H1 (cell line): ENCODE data around the gene POMT2. TPM values are rescaled to one million over a fixed set of nuclear protein-coding genes. Genes with fewer than 3 reads are reported as not detected.

Experiments
- CTCF ChIA-PET: fragments of 300-600 bp; sonication (Branson Sonifier 250); formaldehyde crosslinking; loops from one replicate; lab custom pipeline; 2021; ENCODE audit not compliant: partially characterized antibody; lab: Charles Lee
- POLR2A ChIA-PET: fragments of 300-600 bp; sonication (Branson Sonifier 250); formaldehyde crosslinking; loops from one replicate; lab custom pipeline; 2021; ENCODE audit warnings: inconsistent platforms; ENCODE audit not compliant: partially characterized antibody; lab: Charles Lee
- DNase-seq, 2 experiments: peaks; one replicate each; pipeline versions ENCODE4 v3.0.0 to v3.0.0-alpha.2; 2010 to 2022; ENCODE audit warnings: low spot score in 2 of 2, low read depth in 1 of 2, mixed read lengths in 1 of 2
- FAIRE-seq: peaks from 2 replicates; lab custom pipeline; 2011; peaks lifted over from hg19 to GRCh38; lab: Jason Lieb, UNC
- H2AFZ ChIP-seq: 2 replicates; pipeline ENCODE4 v1.8.1; 2012; ENCODE audit warnings: low read length, inconsistent platforms
- H2AK5ac ChIP-seq: 2 replicates; pipeline ENCODE4 v1.6.1; 2013; ENCODE audit warnings: low read depth, low read length
- H2BK120ac ChIP-seq: replicated peaks from 2 replicates; pipeline ENCODE3; 2013; ENCODE audit warnings: low read depth, low read length, inconsistent platforms
- H2BK12ac ChIP-seq: 2 replicates; pipeline ENCODE4 v1.6.1; 2013; ENCODE audit warnings: low read depth, low read length
- H2BK15ac ChIP-seq: 2 replicates; pipeline ENCODE4 v1.6.1; 2013; ENCODE audit warnings: low read length
- H2BK20ac ChIP-seq: 2 replicates; pipeline ENCODE4 v1.6.1; 2013; ENCODE audit warnings: low read length
- H2BK5ac ChIP-seq: 2 replicates; pipeline ENCODE4 v1.6.1; 2013; ENCODE audit warnings: low read depth, low read length
- H3K14ac ChIP-seq: 2 replicates; pipeline ENCODE4 v1.6.1; 2013; ENCODE audit warnings: inconsistent platforms; ENCODE audit not compliant: insufficient read length
- H3K18ac ChIP-seq: 2 replicates; pipeline ENCODE4 v1.6.1; 2013; ENCODE audit warnings: low read length; ENCODE audit errors: extremely low read depth
- H3K23ac ChIP-seq: 2 replicates; pipeline ENCODE4 v1.6.1; 2013; ENCODE audit warnings: inconsistent platforms; ENCODE audit not compliant: insufficient read length
- H3K23me2 ChIP-seq: 2 replicates; pipeline ENCODE4 v1.6.1; 2013; ENCODE audit warnings: low read depth, low read length
- H3K27ac ChIP-seq: 2 replicates; pipeline ENCODE4 v1.6.1; 2011; ENCODE audit warnings: low read depth, low read length, inconsistent platforms
- H3K27me3 ChIP-seq, 4 experiments: replicated peaks in 1 of 4; 1 replicate in 1 of 4; 2 replicates in 3 of 4; pipeline versions ENCODE4 v1.6.1 to v1.8.1; 2011 to 2013; ENCODE audit warnings: low read length in 3 of 4, mild to moderate bottlenecking in 3 of 4, inconsistent platforms in 2 of 4, mixed read lengths in 2 of 4, moderate library complexity in 1 of 4; ENCODE audit not compliant: control insufficient read depth in 3 of 4, insufficient read depth in 3 of 4; ENCODE audit errors: extremely low read depth in 1 of 4
- H3K36me3 ChIP-seq, 4 experiments: 2 replicates each; pipeline versions ENCODE4 v1.6.1 to v1.8.1; 2011 to 2013; ENCODE audit warnings: mild to moderate bottlenecking in 4 of 4, low read length in 3 of 4, moderate library complexity in 2 of 4, control low read depth in 1 of 4, inconsistent platforms in 1 of 4; ENCODE audit not compliant: insufficient read depth in 4 of 4, control insufficient read depth in 2 of 4
- H3K4ac ChIP-seq: replicated peaks from 2 replicates; pipeline ENCODE3; 2013; ENCODE audit warnings: low read length, low read depth, mixed read lengths, inconsistent platforms; ENCODE audit not compliant: insufficient read length
- H3K4me1 ChIP-seq, 4 experiments: replicated peaks in 1 of 4; 1 replicate in 1 of 4; 2 replicates in 3 of 4; pipeline versions ENCODE4 v1.6.1 to v1.8.1; 2011 to 2013; ENCODE audit warnings: low read length in 3 of 4, inconsistent platforms in 2 of 4, mixed read lengths in 1 of 4; ENCODE audit not compliant: insufficient read depth in 4 of 4, control insufficient read depth in 3 of 4
- H3K4me2 ChIP-seq, 2 experiments: 2 replicates each; pipeline versions ENCODE4 v1.6.1 to v1.8.1; 2011 to 2013; ENCODE audit warnings: low read depth in 2 of 2, low read length in 2 of 2, control low read depth in 1 of 2, inconsistent platforms in 1 of 2, mild to moderate bottlenecking in 1 of 2; ENCODE audit not compliant: insufficient read depth in 1 of 2
- H3K4me3 ChIP-seq, 4 experiments: fragments of 200-600, 300-600 bp in 1 of 4; sonication (generic), shearing (Covaris generic), sonication (Bioruptor Twin) in 1 of 4; 2 replicates each; pipeline versions ENCODE4 v1.5.1 to v1.8.1; 2011 to 2016; ENCODE audit warnings: low read length in 4 of 4, low read depth in 3 of 4, control low read depth in 2 of 4, inconsistent platforms in 2 of 4, mild to moderate bottlenecking in 2 of 4, mixed read lengths in 1 of 4, moderate library complexity in 1 of 4; ENCODE audit not compliant: insufficient read depth in 2 of 4; ENCODE audit errors: extremely low read depth in 1 of 4
- H3K56ac ChIP-seq: replicated peaks from 2 replicates; pipeline ENCODE3; 2013; ENCODE audit warnings: low read depth, mild to moderate bottlenecking, mixed read lengths, low read length, inconsistent platforms; ENCODE audit not compliant: insufficient read length
- H3K79me1 ChIP-seq: 2 replicates; pipeline ENCODE4 v1.6.1; 2013; ENCODE audit warnings: low read depth, low read length, control low read depth
- H3K79me2 ChIP-seq, 2 experiments: 2 replicates each; pipeline versions ENCODE4 v1.6.1 to v1.8.1; 2012 to 2013; ENCODE audit warnings: low read length in 2 of 2, mild to moderate bottlenecking in 2 of 2, inconsistent platforms in 1 of 2; ENCODE audit not compliant: insufficient read depth in 2 of 2, control insufficient read depth in 1 of 2
- H3K9ac ChIP-seq, 4 experiments: replicated peaks in 1 of 4; 1 replicate in 1 of 4; 2 replicates in 3 of 4; pipeline versions ENCODE4 v1.6.1 to v1.8.1; 2011 to 2013; ENCODE audit warnings: low read depth in 3 of 4, low read length in 3 of 4, control low read depth in 2 of 4, mild to moderate bottlenecking in 2 of 4, moderate library complexity in 2 of 4, inconsistent platforms in 1 of 4; ENCODE audit errors: extremely low read depth in 1 of 4
- H3K9me3 ChIP-seq, 2 experiments: 2 replicates each; pipeline versions ENCODE4 v1.6.1 to v1.8.1; 2012 to 2013; ENCODE audit warnings: mild to moderate bottlenecking in 2 of 2, moderate library complexity in 2 of 2, control low read depth in 1 of 2, inconsistent platforms in 1 of 2, low read depth in 1 of 2, low read length in 1 of 2, mixed read lengths in 1 of 2; ENCODE audit not compliant: insufficient read depth in 2 of 2
- H4K20me1 ChIP-seq, 2 experiments: replicated peaks in 1 of 2; 2 replicates each; pipeline versions ENCODE3 to v1.8.1; 2011 to 2013; ENCODE audit warnings: inconsistent platforms in 2 of 2, low read length in 2 of 2, mild to moderate bottlenecking in 1 of 2; ENCODE audit not compliant: insufficient read depth in 2 of 2, control insufficient read depth in 1 of 2
- H4K5ac ChIP-seq: 2 replicates; pipeline ENCODE4 v1.6.1; 2013; ENCODE audit warnings: low read length, low read depth, mixed read lengths, inconsistent platforms; ENCODE audit not compliant: insufficient read length
- H4K8ac ChIP-seq: 2 replicates; pipeline ENCODE4 v1.8.0; 2013; ENCODE audit warnings: mild to moderate bottlenecking, moderate library complexity, low read length, inconsistent platforms; ENCODE audit not compliant: insufficient read depth; ENCODE audit errors: extremely low read depth
- H4K91ac ChIP-seq: replicated peaks from 2 replicates; pipeline ENCODE3; 2013; ENCODE audit warnings: low read length, mixed read lengths, inconsistent platforms; ENCODE audit not compliant: insufficient read length
- ASH2L ChIP-seq: fragments of 200-600, 300-600 bp; sonication (generic); IDR thresholded peaks from one replicate; pipeline ENCODE4 v1.7.1; 2017; ENCODE audit warnings: low read length
- RAD21 ChIP-seq, 2 experiments: IDR thresholded peaks in 1 of 2; conservative IDR thresholded peaks in 1 of 2; 2 replicates each; pipeline ENCODE4 v1.6.1; 2011; ENCODE audit warnings: low read depth in 2 of 2, low read length in 2 of 2, improper control_type of control experiment in 1 of 2, inconsistent platforms in 1 of 2, mild to moderate bottlenecking in 1 of 2, moderate library complexity in 1 of 2
- SAP30 ChIP-seq: fragments of 300-600 bp; sonication (generic); IDR thresholded peaks from 2 replicates; pipeline ENCODE4 v1.7.1; 2012; ENCODE audit warnings: low read length, moderate library complexity, mild to moderate bottlenecking, inconsistent platforms; ENCODE audit not compliant: insufficient read depth, insufficient replicate concordance
- SIN3A ChIP-seq, 2 experiments: IDR thresholded peaks in 1 of 2; conservative IDR thresholded peaks in 1 of 2; 2 replicates each; pipeline ENCODE4 v1.6.1; 2011 to 2012; ENCODE audit warnings: low read length in 2 of 2, improper control_type of control experiment in 1 of 2, low read depth in 1 of 2, mild to moderate bottlenecking in 1 of 2
- WGBS, 2 experiments: shearing (Covaris generic) in 1 of 2; methylation state at CpG; one replicate each; pipeline versions ENCODE4 v1.1.6 to v1.1.7; 2013 to 2015; ENCODE audit warnings: low lambda C conversion rate in 2 of 2, mixed read lengths in 2 of 2, inconsistent platforms in 1 of 2, low coverage in 1 of 2, missing lambda C conversion rate in 1 of 2; ENCODE audit not compliant: insufficient replicate concordance in 2 of 2, insufficient coverage in 1 of 2, insufficient read length in 1 of 2; ENCODE audit errors: extremely low coverage in 1 of 2, missing lambda C conversion rate in 1 of 2; 5-methylcytosine and 5-hydroxymethylcytosine counted together
- polyA plus RNA-seq, 7 experiments: library from polyadenylated mRNA; depleted of rRNA in 3 of 7; stranded (reverse) in 5 of 7; unstranded in 2 of 7; fragments of >200 nt in 5 of 7; fragments of 200-250 nt in 2 of 7; gene quantifications; 1 replicate in 5 of 7; 2 replicates in 1 of 7; 4 replicates in 1 of 7; pipeline versions ENCODE4 v1.2.1 to v1.2.3, GENCODE V29; 2011 to 2013; ENCODE audit warnings: missing spikeins in 2 of 7, mixed read lengths in 2 of 7
- total RNA-seq: library from RNA; stranded (reverse); fragmentation: NEBNext Ultra II Directional; extraction: Animal tissue kit (Norgen Biotek cat#: 25700); gene quantifications from 2 replicates; pipeline ENCODE4 v1.2.1, GENCODE V29; 2021

Gene POMT2
- total and polyA plus RNA-seq, 2 of the 8 experiments (the other 6 are each of a cell fraction or from before 2014, with no cell fraction given): 20.8 to 44.9 TPM

- WGBS, 2 experiments: 90 to 100% methylated on average over 3 to 12 of the region's 12 CpGs
- Histone ChIP-seq H3K23me2 (no peaks in the 10 kb centered on the region), H2BK120ac (no peak overlapping the region), H2BK5ac (no peak overlapping the region), H4K8ac (no peak overlapping the region)
- no peak for FAIRE-seq
- no peak for TF ChIP-seq SAP30
- TF ChIP-seq SIN3A (conservative IDR thresholded peaks at IDR 0.05 in 1 of 2, IDR thresholded peaks at IDR 0.05 in 1 of 2; ENCODE audit: low read depth in 1 of 2, low read length in 2 of 2): no peak
- no peak for TF ChIP-seq ASH2L
- no peak for TF ChIP-seq RAD21 (IDR thresholded peaks at IDR 0.05 in 1 of 2, conservative IDR thresholded peaks at IDR 0.05 in 1 of 2; ENCODE audit: low read depth in 2 of 2, low read length in 2 of 2)
- TF ChIP-seq, all 59 proteins: peak for 0
- H3K14ac ChIP-seq: no peak overlapping the region
- H4K5ac ChIP-seq: no peak overlapping the region
- no peak overlapping the region for H4K91ac ChIP-seq
- no peak overlapping the region for H2BK15ac ChIP-seq
- peaks cover 0 to 2% of the 10 kb centered on the region in 2 experiments for H4K20me1 ChIP-seq
- H2AK5ac ChIP-seq: no peak overlapping the region
- H3K23ac ChIP-seq: no peak overlapping the region
- POLR2A ChIA-PET: no interaction called here
- no peaks in the 10 kb centered on the region for H3K79me2 ChIP-seq
- CTCF ChIA-PET: interaction anchor here (0.8 to 3.0 kb wide), 9 partner anchors 9 to 109 kb away, joined by 3 to 18 read pairs (median 4); no protein-coding TSS in a partner anchor
- H3K4me1 ChIP-seq: no peaks in the 10 kb centered on the region; a peak in 1 of 7 replicates
- no peak overlapping the region for H2BK12ac ChIP-seq
- no peaks in the 10 kb centered on the region; a peak in 3 of 8 replicates for H3K36me3 ChIP-seq
- H2AFZ ChIP-seq: no peak overlapping the region
- H3K9ac ChIP-seq: no peak overlapping the region
- no peak overlapping the region for H2BK20ac ChIP-seq
- H3K4me3 ChIP-seq: no peak overlapping the region
- H3K4me2 ChIP-seq: no peak overlapping the region
- H3K56ac ChIP-seq: no peak overlapping the region
- no peaks in the 10 kb centered on the region for H3K79me1 ChIP-seq
- no peak for DNase-seq
- no peak overlapping the region for H3K4ac ChIP-seq
- H3K9me3 ChIP-seq: no peaks in the 10 kb centered on the region
- H3K18ac ChIP-seq: no peak overlapping the region
- no peaks in the 10 kb centered on the region for H3K27me3 ChIP-seq
- H3K27ac ChIP-seq: no peak overlapping the region
Measured at GRCh38 chr14:77242752-77243151, 77.9 kb downstream of the POMT2 start.
